Measurements from ENCODE around the gene CRKL.

The CRKL gene

DNA sequence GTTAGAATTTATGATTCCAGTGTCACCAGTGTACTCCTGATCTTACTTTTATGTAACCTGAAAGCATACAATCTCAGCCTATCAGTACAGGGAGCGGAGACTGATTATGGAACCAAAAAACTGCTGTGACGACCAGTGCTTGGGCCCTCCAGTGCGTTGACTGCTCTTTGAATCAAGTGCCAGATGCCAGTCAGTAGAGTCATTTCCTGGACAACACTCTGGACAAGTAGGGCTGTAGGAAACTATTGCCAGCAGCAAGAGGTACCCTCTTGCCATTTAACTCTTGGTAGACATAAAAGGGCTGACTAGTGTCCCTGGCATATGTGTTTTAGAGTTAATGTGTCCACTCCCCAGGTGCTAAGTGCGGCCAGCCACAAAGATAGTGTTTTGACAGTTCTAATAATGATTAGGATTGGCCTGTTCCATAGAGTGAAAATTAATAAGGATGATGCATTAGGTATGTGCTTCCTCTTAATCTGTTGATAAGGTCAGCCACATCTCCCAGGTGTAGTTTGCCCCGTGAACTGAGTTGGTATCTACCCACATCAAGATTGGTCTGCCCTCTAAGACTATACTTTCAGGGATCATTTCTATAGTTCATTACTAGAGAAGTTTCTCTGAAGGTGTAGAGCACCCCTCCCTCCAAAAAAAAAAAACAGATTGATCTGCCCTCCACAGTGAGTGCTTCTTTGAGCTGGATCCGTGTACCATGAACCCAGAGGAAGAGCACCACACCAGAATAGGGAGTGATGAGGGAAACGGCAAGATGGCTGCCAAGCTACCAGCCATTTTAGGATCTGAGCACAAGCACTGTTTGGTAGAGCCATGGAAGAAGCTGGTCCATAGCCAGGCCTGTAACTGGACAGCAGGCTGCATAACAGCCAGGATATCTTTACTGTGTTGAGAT, 29.1 kb downstream of the CRKL start:
- Histone ChIP-seq H3K27me3 (ENCODE audit: low read depth) (no peaks in the 10 kb centered on the region), H3K9me3 (no peaks in the 10 kb centered on the region), H3K4me3 (no peak overlapping the region), H3K4me1 (peaks cover 5% of the 10 kb centered on the region), H3K36me3 (replicated peaks) (peaks cover 29% of the 10 kb centered on the region)
- no peak for DNase-seq (ENCODE audit: low spot score in 2 of 2)
- in situ Hi-C loops (cut with MboI; ENCODE audit: low sequenced_read_pairs): no loop called here

DNA sequence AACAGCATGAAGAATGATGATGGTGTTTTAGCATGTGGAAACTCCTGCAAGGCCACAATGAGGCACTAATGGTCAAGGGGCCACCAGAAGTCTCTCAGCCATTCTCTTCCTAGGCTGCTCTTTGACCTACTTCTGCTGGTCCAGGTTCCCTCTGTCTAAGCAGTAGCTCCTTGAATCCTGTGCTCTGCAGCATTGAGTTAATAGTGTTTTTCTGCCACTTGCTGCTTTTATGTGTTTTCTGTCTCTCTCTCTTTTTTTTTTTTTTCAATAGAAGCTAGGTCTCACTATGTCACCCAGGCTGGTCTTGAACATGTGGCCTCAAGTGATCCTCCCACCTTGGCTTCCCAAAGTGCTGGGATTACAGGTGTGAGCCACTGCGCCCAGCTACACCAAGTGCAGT, 29.8 kb downstream of the CRKL start:
- in situ Hi-C loops (cut with MboI; ENCODE audit: low sequenced_read_pairs): no loop called here

GRCh38 chr22:20948450-20948849, 31.2 kb downstream of the CRKL start:
- DNase-seq (ENCODE audit: low spot score in 2 of 2): no peak
- Histone ChIP-seq H3K36me3 (replicated peaks) (peaks cover 46% of the 10 kb centered on the region), H3K27me3 (ENCODE audit: low read depth) (no peaks in the 10 kb centered on the region), H3K4me3 (no peak overlapping the region), H3K9me3 (no peaks in the 10 kb centered on the region), H3K4me1 (no peaks in the 10 kb centered on the region)
- in situ Hi-C loops (cut with MboI; ENCODE audit: low sequenced_read_pairs): no loop called here

More for the DNA sequence above, 29.8 kb downstream of the CRKL start:
- Histone ChIP-seq H3K27me3 (ENCODE audit: low read depth) (no peaks in the 10 kb centered on the region), H3K4me3 (no peak overlapping the region), H3K9me3 (no peaks in the 10 kb centered on the region), H3K4me1 (peaks cover 4% of the 10 kb centered on the region), H3K36me3 (replicated peaks) (peaks cover 34% of the 10 kb centered on the region)
- DNase-seq (ENCODE audit: low spot score in 2 of 2): no peak

GRCh38 chr22:20948989-20949388, 31.8 kb downstream of the CRKL start:
- no peaks in the 10 kb centered on the region for H3K9me3 ChIP-seq
- H3K36me3 ChIP-seq (replicated peaks): peaks cover 52% of the 10 kb centered on the region
- in situ Hi-C loops (cut with MboI; ENCODE audit: low sequenced_read_pairs): no loop called here
- H3K27me3 ChIP-seq (ENCODE audit: low read depth): no peaks in the 10 kb centered on the region
- H3K4me1 ChIP-seq: no peaks in the 10 kb centered on the region
- DNase-seq (ENCODE audit: low spot score in 2 of 2): no peak
- no peak overlapping the region for H3K4me3 ChIP-seq

DNA sequence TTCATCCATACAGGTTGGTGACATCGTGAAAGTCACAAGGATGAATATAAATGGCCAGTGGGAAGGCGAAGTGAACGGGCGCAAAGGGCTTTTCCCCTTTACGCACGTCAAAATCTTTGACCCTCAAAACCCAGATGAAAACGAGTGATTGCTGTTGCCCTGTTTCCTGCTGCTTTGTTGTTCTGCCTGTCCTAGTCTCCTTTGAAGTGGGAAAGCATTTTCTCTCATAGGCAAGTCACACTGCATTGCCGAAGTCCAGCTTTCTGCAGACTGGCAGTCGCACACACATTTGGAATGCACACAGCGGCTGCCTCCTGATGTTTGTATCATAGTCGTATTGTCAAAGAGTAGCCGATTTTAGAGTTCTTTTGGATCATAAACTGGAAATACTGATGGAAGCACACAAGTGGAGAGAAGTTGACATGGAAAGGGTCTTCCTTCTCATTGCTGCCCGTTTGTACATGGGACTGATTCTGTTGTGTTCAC, 32.5 kb downstream of the CRKL start:
- in situ Hi-C loops (cut with MboI; ENCODE audit: low sequenced_read_pairs): no loop called here
- H3K27me3 ChIP-seq (ENCODE audit: low read depth): no peaks in the 10 kb centered on the region
- H3K4me3 ChIP-seq: no peak overlapping the region
- H3K9me3 ChIP-seq: no peaks in the 10 kb centered on the region
- H3K36me3 ChIP-seq (replicated peaks): peaks cover 57% of the 10 kb centered on the region
- DNase-seq (ENCODE audit: low spot score in 2 of 2): no peak
- H3K4me1 ChIP-seq: no peaks in the 10 kb centered on the region

GRCh38 chr22:20951151-20951931, 34.1 kb downstream of the CRKL start:
- in situ Hi-C loops (cut with MboI; ENCODE audit: low sequenced_read_pairs): no loop called here
- no peaks in the 10 kb centered on the region for H3K27me3 ChIP-seq (ENCODE audit: low read depth)
- peaks cover 54% of the 10 kb centered on the region for H3K36me3 ChIP-seq (replicated peaks)
- no peaks in the 10 kb centered on the region for H3K4me1 ChIP-seq
- H3K9me3 ChIP-seq: no peaks in the 10 kb centered on the region
- no peak overlapping the region for H3K4me3 ChIP-seq
- DNase-seq (ENCODE audit: low spot score in 2 of 2): no peak

- no peak for DNase-seq (ENCODE audit: low spot score in 2 of 2)
- Histone ChIP-seq H3K9me3 (no peaks in the 10 kb centered on the region), H3K4me3 (no peak overlapping the region), H3K4me1 (0 out of 2 replicates have a peak, but pooled peaks cover 4% of the 10 kb centered on the region), H3K36me3 (replicated peaks) (peaks cover 52% of the 10 kb centered on the region), H3K27me3 (ENCODE audit: low read depth) (no peaks in the 10 kb centered on the region)
- in situ Hi-C loops (cut with MboI; ENCODE audit: low sequenced_read_pairs): no loop called here
Observed at GRCh38 chr22:20951932-20952380, 34.7 kb downstream of the CRKL start.

- no peaks in the 10 kb centered on the region for H3K9me3 ChIP-seq
- no peaks in the 10 kb centered on the region for H3K27me3 ChIP-seq (ENCODE audit: low read depth)
- in situ Hi-C loops (cut with MboI; ENCODE audit: low sequenced_read_pairs): no loop called here
- H3K4me1 ChIP-seq: 0 out of 2 replicates have a peak, but pooled peaks cover 4% of the 10 kb centered on the region
- no peak overlapping the region for H3K4me3 ChIP-seq
- no peak for DNase-seq (ENCODE audit: low spot score in 2 of 2)
- H3K36me3 ChIP-seq (replicated peaks): peaks cover 52% of the 10 kb centered on the region
Observed at GRCh38 chr22:20952544-20953341, 35.5 kb downstream of the CRKL start.

GRCh38 chr22:20953342-20953608, 36.1 kb downstream of the CRKL start:
- Histone ChIP-seq H3K9me3 (no peaks in the 10 kb centered on the region), H3K4me3 (no peak overlapping the region), H3K27me3 (ENCODE audit: low read depth) (no peaks in the 10 kb centered on the region), H3K4me1 (peaks cover 9% of the 10 kb centered on the region), H3K36me3 (replicated peaks) (peaks cover 52% of the 10 kb centered on the region)
- in situ Hi-C loops (cut with MboI; ENCODE audit: low sequenced_read_pairs): no loop called here
- no peak for DNase-seq (ENCODE audit: low spot score in 2 of 2)

DNA sequence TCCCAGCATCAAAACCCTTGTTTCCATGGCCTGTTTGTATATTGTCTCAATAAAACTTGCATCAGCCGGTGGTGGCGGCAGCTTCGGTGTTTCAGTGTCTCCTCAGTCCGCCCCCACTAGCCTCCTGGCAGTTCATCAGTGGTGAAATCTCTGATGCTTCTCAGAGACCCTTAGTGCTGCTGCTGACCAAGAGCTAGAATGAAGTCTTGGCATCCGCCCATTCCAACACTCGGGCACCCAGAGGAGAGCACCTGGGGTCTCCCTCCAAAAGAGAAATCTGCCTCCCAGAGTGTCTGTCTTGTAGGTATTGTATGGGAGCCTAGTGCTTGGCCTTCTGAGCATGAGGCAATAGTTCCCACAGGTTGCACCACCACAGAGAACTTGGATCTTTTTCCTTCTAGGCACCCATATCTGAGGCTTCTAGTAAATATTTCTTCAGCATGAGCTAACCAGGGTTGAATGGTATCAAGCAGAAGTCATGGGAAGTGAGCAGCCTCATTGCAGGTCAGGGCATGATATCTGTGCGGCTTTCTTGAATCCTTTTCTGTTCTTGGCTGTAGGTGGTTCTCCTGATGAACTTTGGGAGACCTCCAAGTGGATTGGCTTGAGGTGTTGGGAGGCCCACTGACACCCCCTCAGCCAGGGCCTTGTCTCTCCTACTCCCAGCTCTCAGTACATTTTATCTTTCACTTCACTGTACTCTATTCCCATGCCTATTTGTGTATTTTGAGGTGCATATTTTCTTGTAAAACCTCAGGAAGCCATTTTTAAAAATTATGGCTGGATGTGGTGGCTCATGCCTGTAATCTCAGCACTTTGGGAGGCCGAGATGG, 36.7 kb downstream of the CRKL start:
- Histone ChIP-seq H3K9me3 (no peaks in the 10 kb centered on the region), H3K4me1 (peaks cover 10% of the 10 kb centered on the region), H3K4me3 (no peak overlapping the region), H3K36me3 (replicated peaks) (peaks cover 52% of the 10 kb centered on the region), H3K27me3 (ENCODE audit: low read depth) (no peaks in the 10 kb centered on the region)
- no peak for DNase-seq (ENCODE audit: low spot score in 2 of 2)
- in situ Hi-C loops (cut with MboI; ENCODE audit: low sequenced_read_pairs): no loop called here

DNA sequence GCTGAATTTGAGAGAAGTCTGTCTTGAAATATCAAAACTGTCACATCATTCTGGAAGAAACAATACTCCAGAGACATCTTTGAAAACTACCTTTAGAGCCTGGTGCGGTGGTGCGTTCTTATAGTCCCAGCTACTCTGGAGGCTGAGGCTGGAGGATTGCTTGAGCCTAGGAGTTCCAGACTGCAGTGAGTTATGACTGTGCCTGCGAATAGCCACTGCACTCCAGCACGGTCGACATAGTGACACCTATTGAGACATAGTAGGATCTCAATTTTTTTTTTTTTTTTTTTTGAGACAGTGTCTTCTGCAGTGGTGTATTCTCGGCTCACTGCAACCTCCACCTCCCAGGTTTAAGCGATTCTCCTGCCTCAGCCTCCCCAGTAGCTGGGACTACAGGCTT, 38.3 kb downstream of the CRKL start:
- H3K36me3 ChIP-seq (replicated peaks): peaks cover 39% of the 10 kb centered on the region
- in situ Hi-C loops (cut with MboI; ENCODE audit: low sequenced_read_pairs): no loop called here
- H3K4me1 ChIP-seq: peaks cover 10% of the 10 kb centered on the region
- H3K9me3 ChIP-seq: no peaks in the 10 kb centered on the region
- no peak for DNase-seq (ENCODE audit: low spot score in 2 of 2)
- H3K27me3 ChIP-seq (ENCODE audit: low read depth): no peaks in the 10 kb centered on the region
- H3K4me3 ChIP-seq: no peak overlapping the region

GRCh38 chr22:20956258-20957101, 39.3 kb downstream of the CRKL start:
- Histone ChIP-seq H3K4me1 (peaks cover 10% of the 10 kb centered on the region), H3K4me3 (peak overlapping the region; percentile 63), H3K36me3 (replicated peaks) (peaks cover 30% of the 10 kb centered on the region), H3K9me3 (no peaks in the 10 kb centered on the region), H3K27me3 (ENCODE audit: low read depth) (no peaks in the 10 kb centered on the region)
- peak in 1 of 2 experiments; percentile 64 for DNase-seq (ENCODE audit: low spot score in 2 of 2)
- in situ Hi-C loops (cut with MboI; ENCODE audit: low sequenced_read_pairs): no loop called here
